ENCODE data around the gene TCF3.
"Not testable (repeated sequence)": the region's sequence is repeated elsewhere in the genome, so short reads cannot be mapped to it uniquely, and the experiment has no call there.

Gene TCF3

DNA sequence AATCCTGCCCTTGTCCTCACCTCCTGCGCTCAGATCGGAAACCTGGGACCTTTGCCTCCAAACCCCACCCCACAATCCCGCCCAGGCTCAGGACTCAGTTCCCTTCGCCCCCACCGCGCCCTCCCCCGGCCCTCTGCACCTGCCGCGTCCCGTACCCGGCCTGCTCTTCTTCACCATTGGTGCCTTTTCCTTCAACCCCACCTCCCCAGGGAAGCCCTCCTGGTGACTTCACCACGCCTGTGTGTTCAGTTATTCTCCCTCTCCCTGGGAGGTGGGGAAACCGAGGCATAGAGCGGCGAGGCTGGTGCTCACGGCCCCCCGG is 19.3 kb upstream of the TCF3 start:
- no peak overlapping the region for H3K27ac ChIP-seq
- TF ChIP-seq, protein P1, sequence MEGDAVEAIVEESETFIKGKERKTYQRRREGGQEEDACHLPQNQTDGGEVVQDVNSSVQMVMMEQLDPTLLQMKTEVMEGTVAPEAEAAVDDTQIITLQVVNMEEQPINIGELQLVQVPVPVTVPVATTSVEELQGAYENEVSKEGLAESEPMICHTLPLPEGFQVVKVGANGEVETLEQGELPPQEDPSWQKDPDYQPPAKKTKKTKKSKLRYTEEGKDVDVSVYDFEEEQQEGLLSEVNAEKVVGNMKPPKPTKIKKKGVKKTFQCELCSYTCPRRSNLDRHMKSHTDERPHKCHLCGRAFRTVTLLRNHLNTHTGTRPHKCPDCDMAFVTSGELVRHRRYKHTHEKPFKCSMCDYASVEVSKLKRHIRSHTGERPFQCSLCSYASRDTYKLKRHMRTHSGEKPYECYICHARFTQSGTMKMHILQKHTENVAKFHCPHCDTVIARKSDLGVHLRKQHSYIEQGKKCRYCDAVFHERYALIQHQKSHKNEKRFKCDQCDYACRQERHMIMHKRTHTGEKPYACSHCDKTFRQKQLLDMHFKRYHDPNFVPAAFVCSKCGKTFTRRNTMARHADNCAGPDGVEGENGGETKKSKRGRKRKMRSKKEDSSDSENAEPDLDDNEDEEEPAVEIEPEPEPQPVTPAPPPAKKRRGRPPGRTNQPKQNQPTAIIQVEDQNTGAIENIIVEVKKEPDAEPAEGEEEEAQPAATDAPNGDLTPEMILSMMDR (IDR thresholded peaks at IDR 0.05) = no peak
- no peak for TF ChIP-seq ZFX (IDR thresholded peaks at IDR 0.05; ENCODE audit: borderline replicate concordance)

DNA sequence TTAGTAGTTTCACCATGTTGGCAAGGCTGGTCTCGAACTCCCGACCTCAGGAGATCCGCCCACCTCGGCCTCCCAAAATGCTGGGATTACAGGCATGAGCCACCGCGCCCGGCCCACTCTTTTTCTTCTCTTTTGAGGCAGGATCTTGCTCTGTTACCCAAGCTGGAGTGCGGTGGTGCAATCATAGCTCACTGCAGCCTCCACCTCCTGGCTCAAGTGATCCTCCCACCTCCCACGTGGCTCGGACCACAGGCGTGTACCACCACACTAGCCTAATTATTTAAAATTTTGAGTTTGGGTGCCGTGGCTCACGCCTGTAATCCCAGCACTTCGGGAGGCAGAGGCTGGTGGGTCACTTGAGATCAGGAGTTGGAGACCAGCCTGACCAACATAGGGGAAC is 18.3 kb upstream of the TCF3 start:
- H3K27ac ChIP-seq = not testable (repeated sequence)

DNA sequence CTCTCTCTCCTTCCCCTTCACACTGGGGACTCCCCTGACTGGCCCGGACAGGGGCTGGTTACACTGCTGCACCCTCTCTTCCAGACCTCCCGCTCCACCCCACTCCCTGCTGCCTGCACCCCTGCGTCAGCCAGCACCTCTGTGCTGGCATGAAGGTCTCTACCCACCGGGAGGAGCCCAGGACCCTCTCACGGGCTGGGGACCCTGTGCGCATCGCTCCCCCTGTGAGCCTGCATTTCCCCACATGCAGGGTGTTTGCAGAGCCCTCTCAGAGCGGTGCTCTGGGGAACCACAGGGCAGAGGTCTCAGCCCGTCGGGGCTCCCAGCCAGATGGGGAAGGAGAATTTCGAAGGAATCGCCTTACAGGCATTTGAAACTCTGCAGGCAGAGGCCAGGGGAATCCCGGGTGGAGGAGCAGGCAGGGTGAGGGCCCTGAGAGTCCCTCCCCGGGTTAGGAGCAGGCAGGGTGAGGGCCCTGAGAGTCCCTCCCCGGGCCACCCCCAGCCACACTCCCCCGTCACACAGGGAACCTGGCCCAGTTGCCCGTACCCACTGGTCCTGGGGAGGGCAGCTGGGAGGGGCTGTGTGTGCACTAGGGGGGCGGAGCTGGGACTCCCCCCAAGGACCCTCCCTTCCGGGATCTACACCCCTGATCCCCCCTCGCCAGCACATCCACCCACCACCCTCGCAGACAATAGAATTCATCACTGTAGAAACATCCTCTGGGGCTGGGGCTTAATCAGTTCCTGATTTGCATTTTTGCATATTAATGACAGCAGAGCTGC is 16.3 kb upstream of the TCF3 start:
- no peak overlapping the region for H3K27ac ChIP-seq
- TF ChIP-seq, protein P1 (IDR thresholded peaks at IDR 0.05) = no peak
- no peak for TF ChIP-seq ZFX (IDR thresholded peaks at IDR 0.05; ENCODE audit: borderline replicate concordance)

DNA sequence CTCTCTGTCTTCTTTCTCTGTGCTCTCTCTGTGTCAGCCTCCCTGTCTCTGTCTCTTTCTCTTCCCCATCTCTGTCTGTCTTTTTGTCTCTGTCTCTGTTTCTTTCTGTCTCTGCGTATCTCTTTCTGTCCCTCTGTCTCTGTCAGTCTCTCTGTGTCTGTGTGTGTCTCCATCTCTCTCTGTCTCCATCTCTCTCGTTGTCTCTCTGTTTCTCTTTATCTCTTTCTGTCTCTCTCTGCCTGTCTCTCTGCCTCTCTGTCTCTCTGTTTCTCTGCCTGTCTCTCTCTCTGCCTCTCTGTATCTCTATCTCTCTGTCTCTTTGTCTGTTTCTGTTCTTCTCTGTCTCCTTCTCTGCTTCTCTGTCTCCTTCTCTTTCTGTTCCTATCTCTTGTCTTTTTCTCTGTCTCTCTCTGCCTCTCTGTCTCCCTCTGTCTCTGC is 15.7 kb upstream of the TCF3 start:
- TF ChIP-seq, protein P1 (IDR thresholded peaks at IDR 0.05) = no peak
- no peak for TF ChIP-seq ZFX (IDR thresholded peaks at IDR 0.05; ENCODE audit: borderline replicate concordance)
- no peak overlapping the region for H3K27ac ChIP-seq

DNA sequence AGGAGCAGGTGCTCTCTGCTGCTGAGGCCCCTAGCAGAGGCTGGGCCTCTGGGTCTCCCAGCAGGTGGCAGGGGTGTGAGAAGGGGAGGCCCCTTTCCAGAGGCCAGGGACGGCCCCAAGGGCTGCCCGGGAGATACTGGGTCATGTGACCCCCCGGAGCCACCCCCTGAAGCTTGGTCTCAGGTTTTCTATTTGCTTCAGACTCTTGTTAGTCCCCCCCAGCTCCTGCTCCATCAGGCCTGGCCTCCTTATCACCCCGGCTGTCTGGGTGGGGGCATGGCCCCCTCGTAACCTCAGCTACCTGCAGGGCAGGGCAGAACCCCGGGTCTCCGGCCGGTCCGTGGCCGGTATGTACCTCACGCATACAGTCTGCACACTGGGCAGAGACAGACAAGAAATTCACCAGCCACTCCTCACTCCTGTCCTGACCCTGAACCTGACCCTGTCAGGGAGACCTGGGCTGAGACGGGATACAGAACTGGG is 13.2 kb upstream of the TCF3 start:
- no peak for TF ChIP-seq ZFX (IDR thresholded peaks at IDR 0.05; ENCODE audit: borderline replicate concordance)
- TF ChIP-seq, protein P1 (IDR thresholded peaks at IDR 0.05) = no peak
- H3K27ac ChIP-seq = no peak overlapping the region

DNA sequence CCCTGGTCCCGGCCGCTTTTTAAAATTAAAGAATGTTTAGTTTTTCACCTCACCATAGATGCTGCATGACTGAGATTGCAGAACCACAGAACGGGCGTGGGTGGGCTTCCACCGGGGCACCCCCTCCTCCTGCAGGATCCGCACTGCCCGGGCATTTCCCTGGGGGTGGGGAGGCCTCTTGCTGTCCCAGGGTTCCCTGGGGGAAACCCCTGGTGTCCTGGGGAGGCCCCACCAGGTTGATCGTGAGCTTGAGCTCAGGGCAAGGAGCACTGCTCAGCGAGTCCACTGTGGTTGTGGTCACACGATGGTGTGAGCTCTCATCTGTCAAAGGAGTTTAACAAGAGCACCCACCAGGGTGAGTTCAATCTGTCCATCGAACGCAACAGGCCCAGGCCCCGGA is 11.4 kb upstream of the TCF3 start:
- no peak overlapping the region for H3K27ac ChIP-seq
- no peak for TF ChIP-seq ZFX (IDR thresholded peaks at IDR 0.05; ENCODE audit: borderline replicate concordance)
- TF ChIP-seq, protein P1 (IDR thresholded peaks at IDR 0.05) = no peak

DNA sequence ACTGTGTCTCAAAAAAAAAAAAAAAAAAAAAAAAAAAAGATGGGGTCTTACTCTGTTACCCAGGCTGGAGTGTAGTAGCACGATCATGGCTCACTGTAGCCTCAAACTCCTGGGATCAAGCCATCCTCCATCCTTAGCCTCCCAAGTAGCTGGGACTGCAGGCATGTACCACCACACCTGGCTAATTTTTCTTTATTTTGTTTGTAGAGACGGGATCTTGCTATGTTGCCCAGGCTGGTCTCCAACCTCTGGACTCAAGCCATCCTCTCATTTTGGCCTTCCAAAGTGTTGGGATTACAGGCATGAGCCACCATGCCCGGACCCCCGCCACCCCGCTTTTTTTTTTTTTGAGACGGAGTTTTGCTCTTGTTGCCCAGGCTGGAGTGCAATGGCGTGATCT is 10.8 kb upstream of the TCF3 start:
- H3K27ac ChIP-seq = not testable (repeated sequence)

DNA sequence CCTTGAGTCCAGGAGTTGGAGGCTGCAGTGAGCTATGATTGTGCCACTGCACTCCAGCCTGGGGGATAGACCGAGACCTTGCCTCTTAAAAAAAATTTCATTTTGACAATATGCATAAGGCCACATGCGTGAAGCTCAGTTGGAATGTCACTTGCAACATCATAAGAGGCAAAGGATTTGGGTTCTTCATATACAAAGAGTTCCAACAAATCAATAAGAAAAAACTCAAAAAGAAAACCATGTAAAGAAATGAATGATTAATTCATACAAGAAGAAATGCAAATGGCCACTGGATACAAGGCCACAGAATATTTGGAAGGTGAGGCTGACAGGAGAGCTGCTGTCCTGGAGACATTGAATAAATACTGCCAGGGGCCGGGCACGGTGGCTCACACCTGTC is 9.6 kb upstream of the TCF3 start:
- H3K27ac ChIP-seq = no peak overlapping the region
- TF ChIP-seq, protein P1 (IDR thresholded peaks at IDR 0.05) = no peak
- TF ChIP-seq ZFX (IDR thresholded peaks at IDR 0.05; ENCODE audit: borderline replicate concordance) = no peak

All from 22Rv1 (cell line).